ENCODE data around the gene IRF5. TPM values are rescaled to one million over a fixed set of nuclear protein-coding genes. Genes with fewer than 3 reads are reported as not detected.

IRF5 gene
- total and polyA plus RNA-seq, 7 donors, result 0.44 to 1.6 (median 1.2) TPM

- Histone ChIP-seq H3K27me3 (ENCODE audit: insufficient read depth in 3 of 3, low read length in 2 of 3) (peaks cover 0 to 23% (median 2%) of the 10 kb centered on the region in 3 donors), H3K36me3 (ENCODE audit: insufficient read depth in 1 of 2, low read depth in 1 of 2) (no peaks in the 10 kb centered on the region), H3K9me3 (no peaks in the 10 kb centered on the region), H3K27ac (no peak overlapping the region), H3K4me3 (no peak overlapping the region), H3K4me1 (no peaks in the 10 kb centered on the region)
- ATAC-seq, result no peak
- intact Hi-C loops (cut with DNase I), result no loop called here
- TF ChIP-seq CTCF (IDR thresholded peaks at IDR 0.05), result no peak
- peak in 1 of 2 donors; percentile 5 for DNase-seq
- 55 to 64% (median 56%) methylated on average over 5 of the region's 5 CpGs for WGBS, 3 donors
Measured at GRCh38 chr7:128923411-128923800, 14.3 kb upstream of the IRF5 start.

- ATAC-seq, result no peak
- no peaks in the 10 kb centered on the region for H3K4me1 ChIP-seq
- peaks cover 0 to 17% (median 4%) of the 10 kb centered on the region in 3 donors for H3K27me3 ChIP-seq (ENCODE audit: insufficient read depth in 3 of 3, low read length in 2 of 3)
- peak in 1 of 2 donors; percentile 19 for DNase-seq
- no peak for TF ChIP-seq CTCF (IDR thresholded peaks at IDR 0.05)
- H3K27ac ChIP-seq, result no peak overlapping the region
- H3K4me3 ChIP-seq, result no peak overlapping the region
- H3K9me3 ChIP-seq, result no peaks in the 10 kb centered on the region
- H3K36me3 ChIP-seq (ENCODE audit: insufficient read depth in 1 of 2, low read depth in 1 of 2), result no peaks in the 10 kb centered on the region
- 69 to 77% (median 75%) methylated on average over 8 of the region's 8 CpGs for WGBS, 3 donors
- intact Hi-C loops (cut with DNase I), result no loop called here
Measured at GRCh38 chr7:128924707-128925588, 12.8 kb upstream of the IRF5 start.

DNA sequence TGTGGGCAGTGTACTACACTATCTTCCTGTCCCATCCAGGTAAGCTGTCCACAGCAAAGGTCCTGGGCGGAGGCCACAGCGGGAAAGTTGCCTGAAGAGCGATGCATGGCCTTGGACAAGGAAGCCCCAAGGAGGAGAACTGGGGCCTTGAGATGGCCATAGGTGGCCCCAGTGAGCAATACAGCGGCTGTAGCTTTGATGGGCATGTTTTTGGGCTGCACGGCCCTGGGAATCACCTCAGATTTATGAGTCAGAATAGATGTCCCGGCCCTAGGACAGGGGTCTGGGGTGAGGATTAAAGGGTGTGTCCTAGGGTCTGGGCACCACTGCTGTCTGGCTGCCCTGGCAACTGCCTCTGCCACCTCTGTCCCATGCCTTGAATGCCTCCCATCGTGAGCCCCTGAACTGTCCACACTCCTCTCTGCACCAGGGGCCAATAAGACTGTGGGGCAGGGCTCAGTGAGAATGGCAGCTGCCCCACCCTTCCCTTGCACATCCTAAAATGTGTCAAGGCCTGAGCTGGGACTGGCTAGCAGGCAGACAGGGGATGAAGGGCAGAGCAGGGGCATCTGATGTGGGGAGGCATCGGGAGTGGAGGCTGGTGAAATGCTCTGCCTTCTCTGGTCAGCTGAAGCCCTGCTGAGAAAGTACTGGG lies 9.4 kb upstream of the IRF5 start:
- intact Hi-C loops (cut with DNase I), result no loop called here
- no peaks in the 10 kb centered on the region for H3K4me1 ChIP-seq
- ATAC-seq (no peak), DNase-seq (peak in 1 of 2 donors; percentile 30)
- no peak overlapping the region for H3K27ac ChIP-seq
- H3K36me3 ChIP-seq (ENCODE audit: insufficient read depth in 1 of 2, low read depth in 1 of 2), result no peaks in the 10 kb centered on the region
- 86 to 95% (median 92%) methylated on average over 8 of the region's 8 CpGs for WGBS, 3 donors
- no peak for TF ChIP-seq CTCF (IDR thresholded peaks at IDR 0.05)
- H3K4me3 ChIP-seq, result no peak overlapping the region
- no peaks in the 10 kb centered on the region for H3K9me3 ChIP-seq
- H3K27me3 ChIP-seq (ENCODE audit: insufficient read depth in 3 of 3, low read length in 2 of 3), result peaks cover 0 to 14% (median 2%) of the 10 kb centered on the region in 3 donors

GRCh38 chr7:128928882-128929788 lies 8.6 kb upstream of the IRF5 start:
- Histone ChIP-seq H3K36me3 (ENCODE audit: insufficient read depth in 1 of 2, low read depth in 1 of 2) (no peaks in the 10 kb centered on the region), H3K27ac (no peak overlapping the region), H3K27me3 (ENCODE audit: insufficient read depth in 3 of 3, low read length in 2 of 3) (peaks cover 0 to 18% (median 2%) of the 10 kb centered on the region in 3 donors), H3K4me1 (no peaks in the 10 kb centered on the region), H3K9me3 (no peaks in the 10 kb centered on the region), H3K4me3 (no peak overlapping the region)
- TF ChIP-seq CTCF (IDR thresholded peaks at IDR 0.05), result no peak
- ATAC-seq, result no peak
- DNase-seq, result peak in 1 of 2 donors; percentile 34
- intact Hi-C loops (cut with DNase I), result no loop called here
- 73 to 82% (median 78%) methylated on average over 14 of the region's 14 CpGs for WGBS, 3 donors
